ENCODE results near the gene ARMC3. TPM values are rescaled to one million over a fixed set of nuclear protein-coding genes. Genes with fewer than 3 reads are reported as not detected.
"Not testable (repeated sequence)": the region's sequence is repeated elsewhere in the genome, so short reads cannot be mapped to it uniquely, and the experiment has no call there.

Gene ARMC3
- total RNA-seq, 4 donors from 2014 or later, result not detected

GRCh38 chr10:23069019-23069815, 141.4 kb downstream of the ARMC3 start:
- Histone ChIP-seq H3K27ac (no peak overlapping the region), H3K36me3 (no peaks in the 10 kb centered on the region), H3K4me1 (peaks cover 8 to 37% (median 10%) of the 10 kb centered on the region in 3 donors), H3K27me3 (no peaks in the 10 kb centered on the region), H3K9me3 (no peaks in the 10 kb centered on the region), H3K4me3 (no peak overlapping the region)
- no peak for DNase-seq
- no peak for TF ChIP-seq POLR2A (IDR thresholded peaks at IDR 0.05)
- TF ChIP-seq CTCF (IDR thresholded peaks at IDR 0.05), result no peak
- WGBS, 2 donors, result 79 to 83% methylated on average over 10 of the region's 10 CpGs
- intact Hi-C loops (cut with DNase I), result loop anchor here (10.0 kb wide), 1 partner anchor 74 kb away; no protein-coding TSS in a partner anchor

- H3K27ac ChIP-seq; intact Hi-C loops (cut with DNase I); DNase-seq; H3K27me3 ChIP-seq; H3K4me3 ChIP-seq; H3K9me3 ChIP-seq; H3K36me3 ChIP-seq: not testable (repeated sequence)
- H3K4me1 ChIP-seq, result peaks cover 5 to 29% (median 7%) of the 10 kb centered on the region in 3 donors
- WGBS, 2 donors, result 75 to 85% methylated on average over 5 to 11 of the region's 12 CpGs
Observed at GRCh38 chr10:23070092-23070912, 142.4 kb downstream of the ARMC3 start.

- H3K4me1 ChIP-seq, result peaks cover 2 to 27% (median 2%) of the 10 kb centered on the region in 3 donors
- no peak overlapping the region for H3K27ac ChIP-seq
- H3K9me3 ChIP-seq, result no peaks in the 10 kb centered on the region
- intact Hi-C loops (cut with DNase I), result no loop called here
- no peaks in the 10 kb centered on the region for H3K36me3 ChIP-seq
- no peak for DNase-seq
- TF ChIP-seq POLR2A (IDR thresholded peaks at IDR 0.05), result no peak
- 93 to 97% methylated on average over 3 of the region's 3 CpGs for WGBS, 2 donors
- no peak overlapping the region for H3K4me3 ChIP-seq
- no peaks in the 10 kb centered on the region for H3K27me3 ChIP-seq
Observed at GRCh38 chr10:23070913-23071218, 143.0 kb downstream of the ARMC3 start.

GRCh38 chr10:23072593-23072992, 144.7 kb downstream of the ARMC3 start:
- Histone ChIP-seq H3K4me1 (peaks cover 0 to 41% (median 3%) of the 10 kb centered on the region in 3 donors), H3K27ac (peak overlapping the region in 1 of 4 donors; percentile 52)
- H3K36me3 ChIP-seq; DNase-seq; H3K9me3 ChIP-seq; H3K4me3 ChIP-seq; intact Hi-C loops (cut with DNase I); H3K27me3 ChIP-seq: not testable (repeated sequence)
- 47 to 74% methylated on average over 3 of the region's 3 CpGs for WGBS, 2 donors

GRCh38 chr10:23073527-23073926, 145.7 kb downstream of the ARMC3 start:
- DNase-seq, result no peak
- intact Hi-C loops (cut with DNase I), result no loop called here
- Histone ChIP-seq H3K27ac (no peak overlapping the region), H3K36me3 (no peaks in the 10 kb centered on the region), H3K27me3 (no peaks in the 10 kb centered on the region), H3K4me1 (peaks cover 0 to 45% (median 3%) of the 10 kb centered on the region in 3 donors), H3K9me3 (no peaks in the 10 kb centered on the region), H3K4me3 (no peak overlapping the region)
- WGBS, 2 donors, result 67 to 70% methylated on average over 3 of the region's 3 CpGs
- TF ChIP-seq CTCF (IDR thresholded peaks at IDR 0.05) (no peak), POLR2A (IDR thresholded peaks at IDR 0.05) (no peak)

- Histone ChIP-seq H3K36me3 (no peaks in the 10 kb centered on the region), H3K27ac (peak overlapping the region in 3 of 4 donors; percentile 20 to 36 (median 35)), H3K9me3 (no peaks in the 10 kb centered on the region), H3K4me1 (peaks cover 0 to 40% (median 3%) of the 10 kb centered on the region in 3 donors), H3K27me3 (peaks cover 0 to 15% (median 0%) of the 10 kb centered on the region in 4 donors), H3K4me3 (no peak overlapping the region)
- WGBS, 2 donors, result 69 to 83% methylated on average over 3 of the region's 3 CpGs
- DNase-seq, result no peak
- TF ChIP-seq POLR2A (IDR thresholded peaks at IDR 0.05) (no peak), CTCF (IDR thresholded peaks at IDR 0.05) (no peak)
- intact Hi-C loops (cut with DNase I), result no loop called here
Observed at GRCh38 chr10:23075672-23076071, 147.8 kb downstream of the ARMC3 start.

All from esophagus squamous epithelium (tissue), 5 donors.